SU-DHL-6 (cell line): ENCODE results near the gene GIT2.

Experiments used
- H2AFZ ChIP-seq: fragments of 200-600 bp; sonication (generic); 2 replicates; pipeline ENCODE4 v1.6.1; 2014; ENCODE audit warnings: low read depth, mild to moderate bottlenecking, moderate library complexity, mixed read lengths, antibody characterized with exemption, low read length; ENCODE audit not compliant: severe bottlenecking
- H3F3A ChIP-seq: fragments of 200-600 bp; shearing (Covaris generic); 2 replicates; pipeline ENCODE4 v1.6.0; 2016; ENCODE audit warnings: antibody characterized with exemption, mild to moderate bottlenecking; ENCODE audit not compliant: insufficient read depth
- H3K27ac ChIP-seq: fragments of 200-600 bp; sonication (generic); 2 replicates; pipeline ENCODE4 v1.5.1; 2016; ENCODE audit warnings: low read depth, mild to moderate bottlenecking, low read length, moderate library complexity, mixed read lengths
- H3K27me3 ChIP-seq: fragments of 200-600 bp; sonication (generic), shearing (Covaris generic); 2 replicates; pipeline ENCODE4 v1.6.0; 2014; ENCODE audit warnings: mild to moderate bottlenecking, low read length
- H3K36me3 ChIP-seq: fragments of 200-600 bp; sonication (generic); 2 replicates; pipeline ENCODE4 v1.6.1; 2014; ENCODE audit warnings: mild to moderate bottlenecking, low read length, mixed read lengths
- H3K4me2 ChIP-seq: fragments of 300-600, 200-600 bp; shearing (Covaris generic), sonication (generic); 2 replicates; pipeline ENCODE4 v1.6.0; 2014; ENCODE audit warnings: low read length, low read depth, mild to moderate bottlenecking; ENCODE audit not compliant: poor library complexity, severe bottlenecking
- H3K4me3 ChIP-seq: fragments of 200-600 bp; sonication (generic); 2 replicates; pipeline ENCODE4 v1.5.1; 2014; ENCODE audit warnings: antibody characterized with exemption, low read length, mild to moderate bottlenecking, mixed read lengths; ENCODE audit not compliant: insufficient read depth, poor library complexity, severe bottlenecking
- H3K79me2 ChIP-seq: fragments of 200-600 bp; sonication (generic); 2 replicates; pipeline ENCODE4 v1.6.1; 2014; ENCODE audit warnings: mild to moderate bottlenecking, low read length, moderate library complexity; ENCODE audit not compliant: insufficient read depth
- H3K9ac ChIP-seq: fragments of 200-600 bp; sonication (generic); 2 replicates; pipeline ENCODE4 v1.7.0; 2014; ENCODE audit warnings: mild to moderate bottlenecking, low read length
- H3K9me2 ChIP-seq: fragments of 200-600 bp; sonication (generic); replicated peaks from 2 replicates; pipeline ENCODE4 v1.6.1; 2014; ENCODE audit warnings: low read length; ENCODE audit not compliant: insufficient read depth
- H3K9me3 ChIP-seq: fragments of 200-600 bp; sonication (generic); 2 replicates; pipeline ENCODE4 v1.6.1; 2014; ENCODE audit warnings: low read length, mixed read lengths; ENCODE audit not compliant: insufficient read depth
- H4K20me1 ChIP-seq: fragments of 200-600 bp; sonication (generic); 2 replicates; pipeline ENCODE4 v1.6.1; 2014; ENCODE audit warnings: low read depth, mild to moderate bottlenecking, antibody characterized with exemption, low read length, moderate library complexity, mixed read lengths
- CTCF ChIP-seq: fragments of 200-600 bp; sonication (generic); IDR thresholded peaks from one replicate; pipeline ENCODE4 v1.5.1; 2017; ENCODE audit warnings: antibody characterized with exemption, mild to moderate bottlenecking, low read length, moderate library complexity; ENCODE audit not compliant: insufficient read depth, poor library complexity, severe bottlenecking
- EZH2phosphoT487 ChIP-seq: fragments of 200-600 bp; sonication (generic), shearing (Covaris generic); conservative IDR thresholded peaks from 2 replicates; pipeline ENCODE4 v1.6.1; 2018; ENCODE audit warnings: mild to moderate bottlenecking, antibody characterized with exemption, low read length, moderate library complexity, mixed read lengths

Gene GIT2

GRCh38 chr12:109883461-109883860, 112.7 kb downstream of the GIT2 start:
- Histone ChIP-seq H4K20me1 (no peaks in the 10 kb centered on the region), H3K27me3 (no peaks in the 10 kb centered on the region), H3K4me3 (no peak overlapping the region), H3K36me3 (no peaks in the 10 kb centered on the region), H3K27ac (no peak overlapping the region), H2AFZ (no peak overlapping the region), H3K79me2 (no peaks in the 10 kb centered on the region), H3K4me2 (no peak overlapping the region), H3F3A (no peaks in the 10 kb centered on the region), H3K9ac (no peak overlapping the region), H3K9me3 (no peaks in the 10 kb centered on the region), H3K9me2 (no peaks in the 10 kb centered on the region)
- no peak for TF ChIP-seq CTCF
- no peak for TF ChIP-seq EZH2phosphoT487

- no peaks in the 10 kb centered on the region for H3K27me3 ChIP-seq
- no peaks in the 10 kb centered on the region for H3K9me2 ChIP-seq
- H3K4me2 ChIP-seq = no peak overlapping the region
- H3F3A ChIP-seq = no peaks in the 10 kb centered on the region
- no peak overlapping the region for H3K9ac ChIP-seq
- H3K27ac ChIP-seq = no peak overlapping the region
- no peak overlapping the region for H2AFZ ChIP-seq
- no peaks in the 10 kb centered on the region for H3K9me3 ChIP-seq
- H3K79me2 ChIP-seq = no peaks in the 10 kb centered on the region
- H3K4me3 ChIP-seq = no peak overlapping the region
- H3K36me3 ChIP-seq = no peaks in the 10 kb centered on the region
- no peak for TF ChIP-seq EZH2phosphoT487
- no peaks in the 10 kb centered on the region for H4K20me1 ChIP-seq
Observed at GRCh38 chr12:109881752-109882151, 114.4 kb downstream of the GIT2 start.

GRCh38 chr12:109880938-109881337, 115.2 kb downstream of the GIT2 start:
- Histone ChIP-seq H3K9me3 (no peaks in the 10 kb centered on the region), H3K4me3 (peak overlapping the region; percentile 66), H3K79me2 (no peaks in the 10 kb centered on the region), H4K20me1 (no peaks in the 10 kb centered on the region), H3K9ac (peak overlapping the region; percentile 63), H3K9me2 (no peaks in the 10 kb centered on the region), H3K36me3 (no peaks in the 10 kb centered on the region), H3K27me3 (no peaks in the 10 kb centered on the region), H3F3A (no peaks in the 10 kb centered on the region), H3K27ac (no peak overlapping the region), H3K4me2 (peak overlapping the region; percentile 81), H2AFZ (peak overlapping the region; percentile 92)
- TF ChIP-seq CTCF (no peak), EZH2phosphoT487 (no peak)

GRCh38 chr12:109880043-109880931, 115.9 kb downstream of the GIT2 start, which contains the start of gene GLTP:
Gene GLTP (minus strand): TSS chr12:109880541. CDS start chr12:109880374, 167 bp downstream.
- Histone ChIP-seq H3K27ac (no peak within 1 kb of the TSS), H3K9me3 (no peaks in the 10 kb centered on the region), H3K9ac (peak within 1 kb of the TSS; percentile 86), H3K4me2 (peak within 1 kb of the TSS; percentile 94), H3K4me3 (peak within 1 kb of the TSS; percentile 68), H3F3A (no peaks in the 10 kb centered on the region), H3K36me3 (no peaks in the 10 kb centered on the region), H4K20me1 (no peaks in the 10 kb centered on the region), H2AFZ (peak within 1 kb of the TSS; percentile 93), H3K27me3 (no peaks in the 10 kb centered on the region), H3K9me2 (no peaks in the 10 kb centered on the region), H3K79me2 (no peaks in the 10 kb centered on the region)
- TF ChIP-seq CTCF (no peak), EZH2phosphoT487 (no peak)
